Activated CD4-positive, alpha-beta T cell treated with anti-CD3 and anti-CD28 coated beads for 36 hours (primary cell): ENCODE measurements around the gene YIF1A. TPM values are rescaled to one million over a fixed set of nuclear protein-coding genes. Genes with fewer than 3 reads are reported as not detected.

Experiments
- ATAC-seq: fragments of 200-7000 bp; cut with Tn5 transposase; one replicate; pipeline ENCODE4 v1.10.0; 2021; ENCODE audit warnings: mild to moderate bottlenecking, moderate library complexity
- CTCF ChIA-PET: fragments of 350-600 bp; sonication (Branson Sonifier 250); formaldehyde crosslinking; loops from one replicate; lab custom pipeline; 2021; ENCODE audit warnings: antibody characterized with exemption; lab: Charles Lee
- POLR2A ChIA-PET: fragments of 350-600 bp; sonication (Branson Sonifier 250); formaldehyde crosslinking; loops from one replicate; lab custom pipeline; 2021; ENCODE audit warnings: antibody characterized with exemption, inconsistent platforms; lab: Charles Lee
- DNase-seq: peaks from one replicate; pipeline ENCODE4 v3.0.0-alpha.2; 2020
- H3K27ac Mint-ChIP-seq: one replicate; pipeline ENCODE4 v1.8.0; 2021; ENCODE audit warnings: mixed read lengths
- H3K27me3 Mint-ChIP-seq: one replicate; pipeline ENCODE4 v1.8.0; 2021; ENCODE audit warnings: mixed read lengths
- H3K36me3 Mint-ChIP-seq: one replicate; pipeline ENCODE4 v1.8.0; 2021; ENCODE audit warnings: low read depth, mixed read lengths
- H3K4me1 Mint-ChIP-seq: one replicate; pipeline ENCODE4 v1.8.0; 2021; ENCODE audit warnings: mixed read lengths
- H3K4me3 Mint-ChIP-seq: one replicate; pipeline ENCODE4 v1.8.0; 2021; ENCODE audit warnings: mild to moderate bottlenecking, moderate library complexity, mixed read lengths
- H3K9me3 Mint-ChIP-seq: one replicate; pipeline ENCODE4 v1.8.0; 2021; ENCODE audit warnings: low read depth, mixed read lengths
- intact Hi-C, 2 experiments: fragments of 100-400 bp; cut with DNase I in 1 of 2; cut with micrococcal nuclease in 1 of 2; formaldehyde crosslinking; loops; one replicate each; pipeline versions ENCODE4 v1.14.2 to v1.15.1; 2022 to 2024; cut with DNase I, micrococcal nuclease
- total RNA-seq, 2 experiments: library from RNA; stranded (reverse); gene quantifications; one replicate each; pipeline ENCODE4 v1.2.3, GENCODE V29; 2021

YIF1A gene
- total RNA-seq, 2 experiments from 2014 or later: 47.5 to 49.8 TPM

DNA sequence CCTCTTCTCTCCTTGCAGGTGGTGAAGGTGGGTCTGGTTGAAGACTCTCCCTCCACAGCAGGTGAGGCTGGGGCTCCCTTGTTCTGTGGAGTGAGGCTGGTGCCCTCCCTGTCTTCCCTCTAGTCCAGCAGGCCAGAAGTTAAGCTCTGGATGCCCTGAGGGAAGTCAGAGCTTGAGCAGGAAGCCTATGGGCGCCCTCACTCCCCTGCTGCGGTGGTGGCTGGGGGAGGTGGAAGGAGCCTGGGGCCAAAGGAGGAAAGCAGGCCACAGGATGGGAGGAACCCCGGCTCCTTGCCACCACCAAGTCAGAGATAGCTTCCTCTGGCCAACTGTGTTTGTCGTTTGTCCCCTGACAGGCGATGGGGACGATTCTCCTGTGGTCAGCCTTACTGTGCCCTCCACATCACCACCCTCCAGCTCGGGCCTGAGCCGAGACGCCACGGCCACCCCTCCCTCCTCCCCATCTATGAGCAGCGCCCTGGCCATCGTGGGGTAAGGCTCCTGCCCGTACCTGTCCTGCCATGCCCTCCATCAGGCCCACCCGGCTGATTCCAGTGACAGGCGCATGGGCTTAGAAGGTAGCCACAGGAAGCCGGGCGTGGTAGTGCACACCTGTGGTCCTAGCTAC, 50.0 kb downstream of the YIF1A start:
- ChIA-PET POLR2A (interaction anchor here (0.6 kb wide), 1 partner anchor 184 kb away, joined by 5 read pairs; no protein-coding TSS in a partner anchor), CTCF (no interaction called here)
- ATAC-seq (no peak), DNase-seq (no peak)
- Mint-ChIP-seq H3K36me3 (peaks cover 14% of the 10 kb centered on the region), H3K4me3 (no peak overlapping the region), H3K27me3 (no peaks in the 10 kb centered on the region), H3K9me3 (no peaks in the 10 kb centered on the region), H3K4me1 (no peaks in the 10 kb centered on the region), H3K27ac (no peak overlapping the region)
- intact Hi-C loops: no loop called here

- Mint-ChIP-seq H3K36me3 (peaks cover 20% of the 10 kb centered on the region), H3K27ac (no peak overlapping the region), H3K27me3 (no peaks in the 10 kb centered on the region), H3K4me3 (no peak overlapping the region), H3K9me3 (no peaks in the 10 kb centered on the region), H3K4me1 (no peaks in the 10 kb centered on the region)
- POLR2A ChIA-PET: no interaction called here
- no peak for ATAC-seq
- CTCF ChIA-PET: interaction anchor here (0.7 kb wide), 1 partner anchor 16 kb away, joined by 3 read pairs; no protein-coding TSS in a partner anchor
- DNase-seq: no peak
- intact Hi-C loops: no loop called here
These were observed 51.1 kb downstream of the YIF1A start for GRCh38 chr11:66237867-66238266.

DNA sequence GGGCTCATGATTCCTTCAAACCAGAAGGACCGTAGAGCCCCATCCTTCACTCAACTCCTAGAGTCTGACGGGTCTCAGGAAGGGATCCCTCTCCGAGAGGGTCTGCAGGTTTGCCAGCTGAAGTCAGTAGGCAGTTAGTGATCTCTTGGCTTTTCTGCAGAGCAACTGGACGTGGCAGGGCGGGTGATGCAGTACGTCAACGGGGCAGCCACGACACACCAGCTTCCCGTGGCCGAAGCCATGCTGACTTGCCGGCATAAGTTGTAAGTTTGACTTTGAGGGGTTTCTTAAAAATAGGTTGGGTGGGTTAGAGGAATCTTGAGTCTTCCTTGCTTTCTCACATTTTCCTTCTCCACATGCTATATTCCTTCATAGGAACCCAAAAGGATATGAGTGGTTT, 53.8 kb downstream of the YIF1A start:
- Mint-ChIP-seq H3K27ac (no peak overlapping the region), H3K36me3 (peaks cover 31% of the 10 kb centered on the region), H3K4me1 (no peaks in the 10 kb centered on the region), H3K27me3 (no peaks in the 10 kb centered on the region), H3K4me3 (no peak overlapping the region), H3K9me3 (no peaks in the 10 kb centered on the region)
- ATAC-seq: no peak
- POLR2A ChIA-PET: no interaction called here
- intact Hi-C loops: no loop called here
- CTCF ChIA-PET: interaction anchor here (0.6 to 1.1 kb wide), 3 partner anchors 26 to 764 kb away, joined by 3 to 4 read pairs (median 3); no protein-coding TSS in a partner anchor
- no peak for DNase-seq

Other genes with a start within 250 kb of the YIF1A start
- gene GAL3ST3, start 240.0 kb downstream of the YIF1A start, total RNA-seq: under 1 TPM; 0.51 to 0.69 TPM
- gene SF3B2, start 236.8 kb downstream of the YIF1A start, total RNA-seq: 100 to 1,000 TPM; 265 to 270 TPM
- gene PACS1, start 218.9 kb downstream of the YIF1A start, total RNA-seq: 10 to 100 TPM; 76.6 to 90.7 TPM
- gene KLC2, start 31.4 kb downstream of the YIF1A start, total RNA-seq: 10 to 100 TPM; 28.2 to 29.4 TPM
- 100 to 1,000 TPM; 114 to 147 TPM for gene RAB1B, start 20.5 kb downstream of the YIF1A start, total RNA-seq
- 1 to 10 TPM; 1.3 to 1.6 TPM for gene CNIH2, start 11.0 kb downstream of the YIF1A start, total RNA-seq
- gene TMEM151A, start 2.8 kb upstream of the YIF1A start, total RNA-seq: not detected
- under 1 TPM; 0.23 to 0.26 TPM for gene CD248, start 27.9 kb upstream of the YIF1A start, total RNA-seq
- 1 to 10 TPM; 1.5 to 1.6 TPM for gene RIN1, start 47.3 kb upstream of the YIF1A start, total RNA-seq
- gene BRMS1, start 56.0 kb upstream of the YIF1A start, total RNA-seq: 10 to 100 TPM; 29.2 to 30.2 TPM
- 1 to 10 TPM; 6.0 to 8.5 TPM for gene B4GAT1, start 58.5 kb upstream of the YIF1A start, total RNA-seq
- 10 to 100 TPM; 13.6 to 14.4 TPM for gene SLC29A2, start 82.6 kb upstream of the YIF1A start, total RNA-seq
- under 1 TPM; 0.07 TPM for gene NPAS4, start 131.9 kb upstream of the YIF1A start, total RNA-seq
- gene MRPL11, start 149.7 kb upstream of the YIF1A start, total RNA-seq: 100 to 1,000 TPM; 115 to 120 TPM
- gene PELI3, start 177.8 kb upstream of the YIF1A start, total RNA-seq: 1 to 10 TPM; 5.7 to 7.0 TPM
- gene DPP3, start 191.3 kb upstream of the YIF1A start, total RNA-seq: 10 to 100 TPM; 87.1 to 91.9 TPM
- gene BBS1, start 221.5 kb upstream of the YIF1A start, total RNA-seq: 10 to 100 TPM in 1 of 2 experiments, 1 to 10 TPM in 1; 9.4 to 10.7 TPM